ENCODE measurements around the gene ABLIM2.

The ABLIM2 gene

DNA sequence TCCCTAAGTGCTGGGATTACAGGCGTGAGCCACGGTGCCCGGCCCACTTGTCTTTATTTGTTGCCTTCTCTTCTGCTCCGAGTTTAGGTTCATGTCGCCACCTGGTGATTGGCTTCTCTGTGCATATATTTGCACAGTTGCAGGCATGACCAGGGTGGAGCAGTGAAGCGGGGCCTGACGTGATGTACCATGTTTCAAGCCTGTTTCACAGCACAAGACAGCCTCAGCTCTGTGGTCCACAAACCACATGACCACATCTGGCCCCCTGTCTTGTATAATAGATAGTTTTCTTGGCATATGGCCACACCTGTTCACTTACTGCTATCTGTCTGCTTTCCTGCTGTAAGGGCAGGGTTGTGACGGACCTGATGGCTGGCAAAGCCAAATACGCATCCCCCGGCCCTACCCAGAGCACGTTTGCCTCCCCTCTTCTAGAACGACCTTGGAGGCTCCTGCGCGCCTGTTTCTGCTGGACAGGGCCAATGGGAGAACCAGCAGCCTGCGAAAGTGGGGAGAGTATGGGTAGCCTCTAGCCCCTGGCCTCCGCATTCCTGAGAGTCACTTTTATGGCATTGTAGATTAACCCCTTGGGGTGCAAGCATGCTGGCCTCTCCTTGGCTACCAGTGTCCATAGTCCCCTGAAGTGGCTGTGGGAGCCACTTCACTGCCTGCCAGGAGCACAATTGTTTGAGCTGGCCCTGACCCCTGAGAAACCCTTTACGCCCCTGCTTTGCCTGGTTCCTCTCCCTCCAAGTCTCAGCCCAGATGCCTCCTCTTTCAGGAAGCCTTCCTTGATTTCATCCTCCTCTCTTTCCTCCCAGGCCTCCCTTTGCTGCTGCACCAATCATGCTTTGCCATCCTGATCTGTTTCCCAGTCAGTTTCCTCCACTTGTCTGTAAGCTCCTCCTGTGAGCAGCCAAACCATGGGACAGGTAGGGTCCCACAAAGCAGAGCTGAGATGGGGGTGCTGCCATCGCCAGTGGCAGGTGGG lies 34.4 kb upstream of the ABLIM2 start:
- DNase-seq (ENCODE audit: low spot score), result no peak

DNA sequence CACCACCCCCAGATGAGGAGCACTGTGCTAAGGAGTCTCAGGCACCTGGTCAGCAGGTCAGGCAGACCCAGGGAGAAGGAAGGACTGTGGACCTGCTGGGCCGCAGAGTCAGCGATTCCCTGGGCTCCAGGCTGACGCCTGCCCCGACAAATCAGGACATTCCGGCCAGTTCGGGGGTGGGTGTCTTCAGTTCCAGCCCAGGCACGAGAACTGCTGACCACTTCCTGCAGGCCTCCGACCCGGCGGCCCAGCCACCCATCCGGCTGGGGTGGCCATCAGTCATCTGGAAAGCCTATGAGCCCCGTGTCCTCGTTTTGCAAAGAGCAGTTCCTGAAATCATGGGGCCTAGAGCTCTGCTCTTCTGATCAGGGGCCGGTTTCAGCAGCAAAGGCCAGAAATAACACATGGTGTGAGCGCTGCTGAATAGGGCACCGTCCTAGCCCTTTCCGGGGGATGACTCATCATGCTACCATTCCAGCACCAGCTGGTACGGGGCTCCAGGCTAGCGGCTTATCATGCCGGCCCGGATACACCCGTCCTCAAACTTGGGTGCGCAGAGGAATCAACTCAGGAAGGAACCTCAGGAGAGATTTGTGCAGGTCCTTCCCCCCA lies 32.6 kb upstream of the ABLIM2 start:
- no peak for DNase-seq (ENCODE audit: low spot score)

DNA sequence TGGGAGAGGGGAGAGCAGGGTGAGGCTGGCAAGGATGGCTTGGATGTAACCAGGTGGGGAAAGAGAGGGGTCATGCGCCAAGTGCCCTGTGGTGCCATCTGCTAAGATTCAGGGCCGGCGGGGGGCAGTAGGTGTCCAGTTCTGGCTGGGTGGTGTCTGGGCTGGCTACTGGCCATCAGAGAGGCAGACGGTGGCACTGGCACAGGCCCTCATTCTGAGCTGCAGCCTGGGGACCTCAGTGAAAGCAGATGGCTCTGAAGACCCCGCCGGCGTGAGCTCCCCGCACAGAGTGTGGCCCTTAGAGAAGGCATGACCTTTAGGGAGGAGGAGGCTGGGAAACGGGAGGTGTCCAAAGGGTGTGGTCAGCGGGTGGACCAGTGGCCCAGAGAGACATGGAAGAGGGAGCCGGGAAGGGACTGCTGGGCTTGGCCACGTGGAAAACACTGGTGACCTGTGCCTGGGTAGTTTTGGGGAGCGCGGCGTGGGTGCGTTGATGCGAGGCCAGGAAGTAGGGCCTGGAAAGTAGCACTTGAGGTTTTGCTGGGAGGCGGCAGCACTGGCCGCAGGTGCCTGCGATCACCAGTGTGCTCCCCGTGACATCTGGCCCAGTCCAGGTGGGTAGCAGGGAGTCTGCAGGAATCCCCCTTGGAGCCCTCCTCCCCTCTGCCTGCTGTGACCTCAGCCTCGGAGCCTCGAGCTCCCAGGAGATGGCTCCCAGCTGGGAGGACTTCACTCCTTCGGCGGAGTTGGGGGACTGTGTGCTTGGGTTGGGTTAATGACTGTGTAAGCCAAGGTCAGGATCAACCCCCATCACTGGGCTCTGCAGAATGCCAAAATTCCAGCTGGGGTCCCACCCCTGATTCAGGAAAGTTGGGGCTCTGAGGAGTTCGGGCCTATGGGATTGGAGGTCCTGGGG lies 31.2 kb upstream of the ABLIM2 start:
- DNase-seq (ENCODE audit: low spot score), result no peak

DNA sequence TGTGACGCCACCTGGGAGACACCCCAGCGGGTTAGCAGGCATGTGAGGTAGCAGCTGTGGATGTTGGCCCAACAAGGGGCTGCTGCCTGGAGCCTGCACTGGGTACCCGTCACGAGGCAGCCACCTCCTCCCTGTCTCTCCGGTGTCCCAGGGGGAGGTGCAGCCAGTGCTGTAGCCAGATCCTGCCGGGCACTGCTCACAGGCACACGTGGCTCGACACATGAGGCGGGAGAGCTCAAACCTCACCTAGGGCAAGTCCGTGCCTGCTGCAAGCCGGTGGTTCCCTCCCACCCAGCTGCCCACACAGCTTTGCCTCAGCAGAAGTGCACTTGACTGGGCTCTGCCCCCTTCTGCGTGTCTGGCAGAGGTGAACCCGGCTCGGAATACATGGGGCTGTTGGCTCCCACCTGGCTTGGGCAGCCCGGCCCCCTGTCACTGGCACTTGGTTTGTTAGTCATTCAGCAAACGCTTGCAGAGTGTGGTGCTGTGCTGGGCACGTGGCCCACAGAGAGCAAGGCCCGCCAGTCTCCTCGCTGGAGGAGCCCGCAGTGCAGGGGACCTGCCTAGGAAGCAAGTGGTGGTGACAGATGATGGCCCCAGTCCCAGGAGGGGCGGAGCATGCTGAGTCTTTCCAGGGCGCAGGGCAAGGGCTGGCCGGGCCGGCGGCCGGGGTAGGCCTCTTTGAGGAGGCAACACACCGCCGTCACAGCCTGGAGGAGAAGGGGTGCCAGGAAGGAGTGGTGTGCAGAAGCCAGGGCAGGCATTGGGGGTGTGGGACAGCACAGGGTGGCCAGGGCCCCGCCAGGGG lies 30.3 kb upstream of the ABLIM2 start:
- no peak for DNase-seq (ENCODE audit: low spot score)

DNA sequence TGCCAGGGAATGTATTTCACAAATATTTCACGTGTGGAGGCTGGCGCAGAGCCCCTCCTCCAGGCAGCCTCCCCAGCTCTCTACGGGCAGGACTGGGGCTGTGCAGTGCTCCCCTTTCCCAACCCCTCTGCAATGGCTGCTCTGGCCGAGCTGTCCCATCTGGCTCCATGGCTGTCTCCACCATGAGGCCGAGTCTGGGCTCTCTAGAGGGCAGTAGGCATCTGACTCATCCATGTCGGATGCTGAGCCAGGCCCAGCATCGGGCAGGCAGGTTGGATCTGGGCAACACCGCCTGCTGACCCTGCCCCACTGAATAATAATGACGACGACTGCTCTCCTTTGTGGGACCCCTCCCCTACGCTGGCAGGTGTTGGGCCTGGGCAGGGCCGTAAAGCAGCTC lies 29.5 kb upstream of the ABLIM2 start:
- DNase-seq (ENCODE audit: low spot score), result no peak

DNA sequence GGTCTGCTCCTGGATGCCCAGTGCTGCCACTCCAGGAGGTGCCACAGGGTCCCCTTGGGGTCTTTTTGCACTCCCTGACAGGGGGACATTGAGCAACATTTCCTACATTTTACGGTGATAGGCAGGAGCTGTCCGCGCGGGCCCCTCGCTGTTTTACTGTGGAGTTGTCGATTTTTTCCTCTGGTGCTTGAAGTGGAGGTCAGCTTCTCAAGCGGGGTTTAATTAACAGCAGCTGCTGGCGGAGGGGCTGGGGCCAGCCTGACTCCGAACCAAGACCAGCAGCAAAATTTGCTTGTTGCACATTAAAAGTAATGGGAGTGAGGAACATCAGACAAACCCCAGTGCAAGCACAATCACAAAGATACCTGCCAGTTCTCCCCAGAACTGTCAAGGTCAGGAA lies 27.3 kb upstream of the ABLIM2 start:
- no peak for DNase-seq (ENCODE audit: low spot score)

DNA sequence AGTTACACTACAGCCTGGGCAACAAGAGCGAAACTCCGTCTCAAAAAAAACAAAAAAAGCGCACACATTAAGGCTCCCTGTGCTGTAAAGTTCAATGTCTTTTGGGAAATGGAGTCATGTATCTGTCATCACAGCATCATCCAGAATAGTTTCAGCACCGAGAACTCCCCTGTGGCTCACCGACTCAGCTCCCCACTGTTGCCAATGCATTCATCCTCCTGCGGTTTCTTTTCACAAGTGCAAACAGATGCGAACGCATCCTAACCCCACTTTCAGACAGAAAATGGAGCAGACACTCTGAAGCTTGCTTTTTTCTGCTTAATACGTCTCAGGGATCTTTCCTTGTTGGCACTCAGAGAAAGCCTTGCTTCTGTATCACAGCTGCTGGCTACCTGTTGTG lies 26.7 kb upstream of the ABLIM2 start:
- DNase-seq (ENCODE audit: low spot score), result no peak

DNA sequence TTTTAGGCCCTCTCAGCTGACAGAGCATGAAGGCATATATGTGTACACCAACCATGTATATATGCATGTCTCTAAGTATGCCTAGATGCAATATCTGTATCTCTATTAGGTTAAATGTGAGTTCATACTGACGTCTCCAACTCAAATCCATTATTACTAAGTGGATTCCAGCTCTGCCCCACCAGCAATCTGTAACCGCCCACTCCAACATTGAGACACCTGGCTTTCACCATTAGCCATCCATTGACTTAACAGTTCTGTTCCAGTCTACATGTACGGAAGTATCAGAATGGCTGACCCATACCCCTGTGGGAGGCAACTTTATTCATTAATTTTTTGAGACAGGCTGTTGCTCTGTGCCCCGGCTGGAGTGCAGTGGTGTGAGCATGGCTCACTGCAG lies 25.4 kb upstream of the ABLIM2 start:
- no peak for DNase-seq (ENCODE audit: low spot score)

DNA sequence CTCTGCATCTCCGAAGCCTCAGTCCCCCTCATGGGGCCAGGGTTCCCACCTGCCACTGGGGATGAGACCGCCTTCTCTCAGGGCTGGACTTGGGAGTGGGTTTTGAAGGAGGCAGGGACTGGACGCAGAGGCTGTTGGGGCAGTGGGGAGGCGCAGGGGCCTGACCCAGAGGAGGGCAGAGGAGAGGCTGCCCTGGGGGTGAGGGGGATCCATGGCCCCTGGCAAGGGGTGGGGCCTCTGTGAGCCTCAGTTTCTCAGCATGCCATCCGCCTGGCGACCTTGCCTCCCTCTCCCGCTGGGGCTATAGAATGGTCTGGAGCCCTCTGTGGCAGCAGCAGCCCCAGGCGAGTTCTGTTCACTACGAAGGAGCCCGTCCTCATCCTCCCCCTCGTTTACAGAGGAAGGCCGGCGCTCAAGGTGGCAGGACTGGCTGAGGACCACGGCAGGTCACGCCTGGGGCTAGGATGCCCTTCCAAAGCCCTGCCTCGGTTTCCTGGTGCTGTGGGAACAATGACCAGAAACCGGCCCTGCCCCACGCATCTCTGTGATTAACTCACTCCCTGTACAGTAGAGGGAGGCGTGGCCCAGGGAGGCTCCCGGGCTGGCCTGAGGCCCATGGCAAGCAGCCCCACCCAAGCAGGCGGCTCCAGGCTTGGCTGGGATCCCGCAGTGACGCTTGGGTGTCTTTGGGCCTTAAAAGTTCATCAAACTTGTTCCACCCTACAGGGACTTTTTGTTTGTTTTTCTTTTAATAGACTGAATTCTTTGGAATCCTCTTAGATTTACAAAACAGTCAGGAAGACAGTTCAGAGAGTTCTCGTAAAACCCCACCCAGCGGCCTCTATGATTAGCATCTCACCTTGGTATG lies 24.5 kb upstream of the ABLIM2 start:
- no peak for DNase-seq (ENCODE audit: low spot score)

DNA sequence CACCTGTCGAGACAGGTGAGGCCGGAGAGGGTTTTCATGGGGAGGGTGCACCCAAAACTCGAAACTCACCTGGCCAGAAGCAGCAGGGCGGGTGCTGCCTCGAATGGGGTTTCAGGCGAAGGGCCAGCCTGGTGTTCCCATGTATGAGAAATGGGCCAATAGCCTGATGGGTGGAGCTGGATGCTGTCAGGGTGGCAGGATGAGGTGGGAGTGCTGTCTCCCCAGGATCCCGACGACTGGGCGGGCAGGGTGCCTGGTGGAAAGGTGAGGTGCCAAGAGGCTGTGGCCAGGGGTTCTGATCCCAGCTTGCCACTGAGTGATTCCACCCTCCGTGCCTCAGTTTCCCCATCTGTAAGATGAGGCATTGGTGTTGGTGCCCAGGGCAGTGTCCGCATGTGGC lies 23.7 kb upstream of the ABLIM2 start:
- no peak for DNase-seq (ENCODE audit: low spot score)

DNA sequence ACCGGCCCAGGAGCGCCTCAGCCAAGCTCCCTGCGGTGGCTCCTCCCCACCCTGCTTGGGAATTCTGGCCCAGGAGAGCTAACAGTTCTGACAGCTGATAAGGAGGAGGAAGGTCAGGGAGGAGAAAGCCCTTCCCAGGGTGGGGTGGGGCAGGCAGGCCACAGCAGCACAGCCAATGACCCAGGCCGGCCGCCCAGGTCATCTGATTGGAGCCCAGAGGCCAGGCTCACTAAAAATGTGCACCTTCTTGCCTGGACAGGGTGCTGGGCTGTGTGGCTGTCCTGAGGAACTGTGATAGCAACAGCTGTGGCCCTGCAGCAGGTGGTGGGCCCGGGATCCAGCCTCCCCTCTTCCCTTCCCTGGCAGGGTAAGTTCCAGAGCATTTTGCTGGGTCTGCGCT lies 23.2 kb upstream of the ABLIM2 start:
- no peak for DNase-seq (ENCODE audit: low spot score)

DNA sequence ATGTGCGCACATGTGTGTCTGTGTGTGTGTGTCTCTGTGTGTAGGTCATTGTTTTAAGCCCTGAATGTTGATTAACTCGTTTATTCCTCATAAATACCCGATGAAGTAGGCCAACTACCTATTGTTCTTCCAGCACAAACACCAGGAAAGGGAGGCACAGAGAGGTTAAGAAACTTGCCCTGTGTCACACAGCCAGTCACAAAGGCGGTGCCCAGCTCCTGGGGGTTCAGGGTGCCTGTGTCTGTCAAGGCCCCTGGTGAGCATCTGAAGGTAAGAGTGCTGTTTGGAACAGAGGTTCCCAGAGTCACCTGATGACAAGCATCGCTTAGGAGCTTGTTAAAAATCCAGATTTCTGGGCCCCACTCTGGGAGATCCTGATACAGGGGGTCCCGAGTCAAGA lies 22.5 kb upstream of the ABLIM2 start:
- no peak for DNase-seq (ENCODE audit: low spot score)

DNA sequence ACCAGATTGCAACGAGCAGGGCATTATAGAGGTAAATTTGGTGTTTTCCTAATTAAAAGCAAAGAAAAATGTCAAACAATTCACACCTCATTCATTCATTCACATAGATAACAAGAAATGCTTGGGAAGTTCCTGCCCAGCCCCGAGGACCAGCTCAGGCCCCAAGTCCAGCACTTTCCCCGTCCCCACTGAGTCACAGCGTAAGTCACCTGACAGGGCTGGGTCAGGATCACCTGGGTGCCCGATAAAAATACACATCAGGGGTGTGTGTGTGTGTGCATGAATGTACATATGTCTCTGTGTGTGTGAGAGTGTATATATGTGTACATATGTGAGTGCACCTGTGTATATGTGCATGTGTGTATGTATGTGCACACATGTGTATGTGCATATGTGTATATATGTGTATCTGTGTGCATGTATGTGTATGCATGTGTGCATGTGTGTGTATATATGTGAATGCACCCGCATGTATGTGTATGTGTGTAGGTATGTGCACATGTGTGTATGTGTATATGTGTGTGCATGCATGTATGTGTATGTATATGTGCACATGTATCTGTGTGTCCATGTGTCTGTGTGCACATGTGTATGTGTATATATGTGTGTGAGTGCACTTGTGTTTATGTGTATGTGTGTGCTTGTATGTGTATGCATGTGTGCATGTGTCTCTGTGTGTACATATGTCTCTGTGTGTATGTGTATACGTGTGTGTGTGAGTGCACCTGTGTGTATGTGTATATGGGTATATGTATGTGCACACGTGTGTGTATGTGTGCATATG lies 21.9 kb upstream of the ABLIM2 start:
- DNase-seq (ENCODE audit: low spot score), result no peak

DNA sequence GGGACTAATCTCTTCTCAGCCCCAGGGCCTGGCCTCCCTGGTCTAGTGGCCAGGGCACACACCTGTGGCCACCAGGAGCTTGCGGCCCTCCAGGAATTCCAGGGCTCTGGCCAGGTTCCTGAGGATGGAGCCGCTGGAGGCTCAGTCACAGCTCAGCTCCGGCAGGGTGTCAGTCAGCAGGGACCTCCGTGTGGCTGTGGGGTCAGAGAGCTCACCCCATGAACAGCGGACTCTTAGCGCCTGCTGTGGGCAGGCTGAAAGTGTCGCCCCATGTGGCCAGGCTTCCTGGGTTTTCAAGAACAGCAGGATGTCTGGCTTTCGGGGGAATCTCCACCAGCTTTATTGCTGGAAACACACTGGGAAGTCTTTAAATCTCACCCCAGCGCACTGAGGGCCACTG lies 21.2 kb upstream of the ABLIM2 start:
- DNase-seq (ENCODE audit: low spot score), result no peak

DNA sequence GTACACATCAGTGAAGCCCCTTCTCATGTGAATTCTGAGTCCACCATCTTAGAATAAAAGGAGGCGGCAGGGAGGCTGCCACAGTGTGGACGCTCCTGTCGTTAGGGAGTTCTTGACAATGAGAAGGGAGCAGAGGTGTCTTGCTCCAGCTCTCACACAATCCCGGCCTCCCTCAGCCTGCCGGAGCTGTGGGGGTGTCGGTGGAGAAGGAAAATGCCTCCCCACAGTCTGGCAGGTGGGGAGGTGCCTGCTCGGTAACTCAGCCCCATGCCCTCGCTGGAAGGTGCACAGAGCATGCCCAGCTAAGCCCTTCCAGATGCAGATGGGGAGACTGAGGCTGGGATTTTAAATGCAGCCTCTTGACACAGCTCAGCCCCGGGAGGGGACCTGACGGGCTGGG lies 20.5 kb upstream of the ABLIM2 start:
- DNase-seq (ENCODE audit: low spot score), result no peak

DNA sequence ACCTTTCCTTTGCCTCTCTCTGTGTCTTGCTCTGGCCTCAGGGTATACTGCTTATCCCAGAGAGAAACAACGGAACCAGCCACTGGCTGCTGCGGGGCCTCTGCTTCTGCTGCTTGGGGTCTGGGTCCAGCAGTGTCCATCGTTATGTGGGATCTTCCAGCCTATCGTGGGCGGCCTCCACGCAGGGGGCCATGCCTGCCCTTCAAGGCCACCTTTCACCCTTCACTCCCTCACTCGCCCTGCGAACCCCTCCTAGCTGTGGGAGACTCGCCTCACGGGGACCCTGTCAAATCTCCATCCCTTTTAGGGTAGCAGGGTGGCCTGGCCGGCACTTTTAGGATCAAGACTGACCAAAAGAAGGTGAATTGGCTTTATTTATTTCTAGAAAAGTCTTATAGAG lies 19.3 kb upstream of the ABLIM2 start:
- no peak for DNase-seq (ENCODE audit: low spot score)

DNA sequence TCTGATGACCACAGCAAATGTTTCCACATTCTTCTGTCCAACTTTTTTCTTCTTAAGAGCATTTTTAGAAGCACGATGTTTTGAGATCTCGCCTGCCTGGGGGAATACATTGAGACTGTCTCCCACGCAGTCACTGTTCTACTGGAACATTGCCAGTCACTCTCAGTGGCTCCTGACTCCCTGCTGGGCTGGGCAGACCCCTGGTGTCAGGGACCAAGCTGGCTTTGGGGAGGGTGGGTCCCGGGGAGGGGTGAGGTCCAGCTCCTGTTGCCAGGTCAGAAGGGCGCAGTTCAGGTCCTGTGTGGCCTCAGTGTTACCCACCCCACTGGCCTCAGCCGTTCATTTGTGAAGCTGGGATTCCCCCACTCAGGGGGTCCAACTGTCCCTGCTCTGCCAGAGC lies 18.9 kb upstream of the ABLIM2 start:
- DNase-seq (ENCODE audit: low spot score), result no peak

DNA sequence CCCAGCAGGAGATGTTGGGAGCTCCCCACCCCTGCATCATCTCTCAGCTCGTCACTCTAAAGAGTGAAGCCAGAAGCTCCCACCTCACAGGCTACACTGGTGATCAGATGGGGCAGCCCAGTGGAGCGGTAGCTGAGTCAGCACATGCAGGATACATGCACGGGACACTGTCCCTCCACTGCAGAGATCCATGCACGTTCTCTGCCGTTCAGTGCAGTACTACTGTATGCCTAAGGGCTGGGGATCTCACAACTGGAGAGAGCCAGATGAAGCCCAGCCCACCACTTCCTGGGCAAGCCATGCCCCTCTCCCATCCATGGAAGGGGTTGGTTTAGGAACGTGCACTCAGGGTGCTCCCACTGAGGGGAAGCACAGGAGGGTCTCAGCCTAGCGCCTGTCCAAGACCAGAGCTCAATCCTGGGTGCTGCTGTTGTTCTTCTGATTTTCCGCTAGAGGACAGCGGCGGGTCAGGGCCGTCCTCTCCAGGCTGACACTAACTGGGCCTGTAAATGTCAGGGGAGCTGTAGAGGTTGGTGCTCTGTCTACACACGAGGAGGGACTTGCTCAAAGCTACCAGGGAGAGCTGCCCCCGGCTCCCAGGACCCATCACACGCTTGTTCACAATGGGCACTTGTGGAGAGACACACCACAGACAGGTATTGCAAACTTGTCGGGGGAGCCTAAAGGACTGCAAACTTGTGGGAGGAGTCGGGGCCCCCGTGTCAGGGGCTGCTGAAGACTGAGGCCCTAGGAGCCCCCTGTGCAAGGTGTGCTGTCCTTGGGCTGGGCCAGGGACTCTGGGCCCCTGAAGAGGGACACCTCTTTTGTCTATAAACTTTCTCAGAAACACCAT lies 18.2 kb upstream of the ABLIM2 start:
- peak; percentile 57 for DNase-seq (ENCODE audit: low spot score)

DNA sequence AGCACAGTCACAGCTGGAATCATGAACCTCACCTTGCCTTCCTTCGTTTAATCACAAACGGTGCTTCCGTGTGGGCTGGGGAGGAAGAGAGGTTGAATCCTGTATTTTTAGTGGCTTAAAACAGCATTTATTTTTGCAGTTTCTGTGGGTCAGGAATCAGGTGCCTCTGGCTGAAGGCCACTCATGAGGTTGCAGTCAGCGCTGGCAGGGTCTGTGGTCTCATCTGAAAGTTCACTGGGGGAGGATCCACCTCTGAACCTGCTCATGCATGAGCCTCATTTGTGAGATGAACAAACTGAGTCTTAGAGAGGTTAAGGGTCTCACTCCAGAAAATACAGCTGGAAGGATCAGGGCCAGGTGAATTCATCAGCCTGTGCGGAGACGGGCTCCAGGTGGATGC lies 17.1 kb upstream of the ABLIM2 start:
- no peak for DNase-seq (ENCODE audit: low spot score)

All from COLO829 (cell line).